GM19455 (cell line): ENCODE data around the gene PAK2.
"Not testable (repeated sequence)": the region's sequence is repeated elsewhere in the genome, so short reads cannot be mapped to it uniquely, and the experiment has no call there.

Experiments used
- ATAC-seq: cut with Tn5 transposase; IDR thresholded peaks from one replicate; pipeline ENCODE4 v1.9.1; 2021; ENCODE audit not compliant: unreplicated experiment

The PAK2 gene

GRCh38 chr3:196739671-196740480 lies at the start of gene PAK2:
PAK2 (plus strand) TSS chr3:196739857; CDS start chr3:196782647, 42,790 bp downstream.
- ATAC-seq = peak; percentile 84

- ATAC-seq = no peak
Measured at GRCh38 chr3:196689941-196690660, 49.6 kb upstream of the PAK2 start.

- ATAC-seq = no peak
Measured at GRCh38 chr3:196691386-196691785, 48.3 kb upstream of the PAK2 start.

- ATAC-seq = no peak
Measured at GRCh38 chr3:196694202-196694638, 45.4 kb upstream of the PAK2 start.

DNA sequence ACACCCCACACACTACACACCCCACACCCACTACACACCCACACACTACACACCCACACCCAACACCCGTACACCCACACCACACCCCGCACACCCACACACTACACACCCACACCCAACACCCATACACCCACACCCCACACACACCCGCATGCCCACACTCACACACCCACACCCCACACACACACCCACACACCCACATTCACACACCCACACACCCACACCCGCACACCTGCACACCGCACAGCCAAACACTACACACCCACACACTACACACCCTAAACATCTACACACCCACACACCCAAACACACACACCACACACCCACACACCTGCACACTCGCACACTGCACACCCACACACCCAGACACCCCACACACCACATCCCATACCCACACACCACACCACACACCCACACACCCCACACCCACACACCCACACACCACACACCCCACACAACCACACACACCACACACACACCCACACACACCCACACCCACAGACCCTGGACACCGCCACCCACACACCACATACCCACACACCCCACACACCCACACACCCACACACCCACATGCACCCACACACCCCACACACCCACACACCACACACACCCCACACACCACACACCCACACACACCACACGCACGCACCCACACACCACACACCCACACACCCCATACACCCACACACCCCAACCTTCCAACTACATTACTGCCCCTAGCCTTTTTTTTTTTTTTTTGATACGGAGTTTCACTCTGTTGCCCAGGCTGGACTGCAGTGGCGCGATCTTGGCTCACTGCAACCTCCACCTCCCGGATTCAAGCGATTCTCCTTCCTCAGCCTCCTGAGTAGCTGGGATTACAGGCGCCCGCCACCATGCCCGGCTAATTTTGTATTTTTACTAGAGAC lies 44.5 kb upstream of the PAK2 start:
- ATAC-seq = no peak

DNA sequence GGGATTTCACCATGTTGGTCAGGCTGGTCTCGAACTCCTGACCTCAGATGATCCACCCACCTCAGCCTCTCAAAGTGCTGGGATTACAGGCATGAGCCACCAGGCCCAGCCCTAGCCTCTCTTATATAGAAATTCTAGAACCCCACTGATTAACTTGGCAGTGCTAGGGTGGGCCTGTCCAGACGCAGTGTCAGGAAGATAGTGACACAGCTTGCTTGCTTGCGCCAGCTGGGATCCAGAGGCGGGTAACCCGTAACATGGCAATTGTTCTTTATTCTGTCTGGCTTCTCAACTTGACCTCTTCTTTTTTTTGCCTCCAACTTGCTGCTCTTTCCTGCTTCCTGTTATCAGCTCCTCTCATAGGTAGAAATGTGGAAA lies 43.8 kb upstream of the PAK2 start:
- ATAC-seq = no peak

DNA sequence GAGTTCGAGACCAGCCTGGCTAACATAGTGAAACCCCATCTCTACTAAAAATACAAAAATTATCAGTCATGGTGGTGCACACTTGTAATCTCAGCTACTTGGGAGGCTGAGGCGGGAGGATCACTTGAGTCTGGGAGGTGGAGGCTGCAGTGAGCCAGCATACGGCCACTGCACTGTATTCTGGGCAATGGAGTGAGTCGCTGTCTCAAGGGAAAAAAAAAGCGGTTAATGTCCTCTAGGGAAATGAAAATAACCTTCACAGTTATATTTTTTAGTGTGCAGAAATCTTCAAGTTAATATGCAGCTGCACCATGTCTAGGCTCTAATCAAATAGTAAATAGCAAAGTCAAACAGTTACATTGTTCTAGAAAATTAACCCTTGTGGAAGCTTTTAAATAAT lies 42.4 kb upstream of the PAK2 start:
- no peak for ATAC-seq

- no peak for ATAC-seq
Measured at GRCh38 chr3:196699749-196700148, 39.9 kb upstream of the PAK2 start.

GRCh38 chr3:196700801-196701200 lies 38.9 kb upstream of the PAK2 start:
- ATAC-seq = no peak

DNA sequence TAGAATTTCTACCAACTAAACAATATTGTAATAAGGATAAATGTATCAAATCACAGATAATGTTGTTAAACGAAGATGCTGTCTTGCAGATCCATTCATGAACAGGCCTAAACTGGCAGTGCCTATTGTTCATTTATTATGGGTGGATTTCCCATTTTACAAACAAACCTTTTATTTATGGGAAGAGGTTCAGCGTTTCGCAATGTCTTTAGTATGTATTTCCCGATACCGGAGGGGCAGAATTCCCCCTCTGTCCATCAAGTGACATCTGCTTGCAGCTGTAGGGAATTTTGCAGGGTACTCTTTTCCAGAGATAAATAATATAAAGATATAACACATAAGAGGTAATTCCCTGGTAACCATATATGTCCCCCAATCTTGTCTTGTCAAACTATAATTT lies 33.3 kb upstream of the PAK2 start:
- ATAC-seq = no peak

DNA sequence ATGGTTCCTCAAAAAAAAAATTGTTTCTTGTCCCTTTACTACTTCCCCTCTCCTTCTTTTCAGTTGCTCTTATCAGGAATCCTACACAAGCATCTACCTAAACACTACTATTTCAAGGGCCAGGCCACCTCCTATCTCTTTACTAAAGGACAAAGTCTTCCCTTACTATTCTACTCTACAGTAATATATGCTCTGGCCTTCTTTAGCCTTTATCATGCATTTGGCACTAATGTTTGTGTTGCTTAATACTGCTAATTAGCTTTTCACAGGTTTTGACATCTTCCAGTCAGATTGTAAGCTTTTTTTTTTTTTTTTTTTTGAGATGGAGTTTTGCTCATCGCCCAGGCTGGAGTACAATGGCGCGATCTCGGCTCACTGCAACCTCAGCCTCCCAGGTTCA lies 32.9 kb upstream of the PAK2 start:
- no peak for ATAC-seq

DNA sequence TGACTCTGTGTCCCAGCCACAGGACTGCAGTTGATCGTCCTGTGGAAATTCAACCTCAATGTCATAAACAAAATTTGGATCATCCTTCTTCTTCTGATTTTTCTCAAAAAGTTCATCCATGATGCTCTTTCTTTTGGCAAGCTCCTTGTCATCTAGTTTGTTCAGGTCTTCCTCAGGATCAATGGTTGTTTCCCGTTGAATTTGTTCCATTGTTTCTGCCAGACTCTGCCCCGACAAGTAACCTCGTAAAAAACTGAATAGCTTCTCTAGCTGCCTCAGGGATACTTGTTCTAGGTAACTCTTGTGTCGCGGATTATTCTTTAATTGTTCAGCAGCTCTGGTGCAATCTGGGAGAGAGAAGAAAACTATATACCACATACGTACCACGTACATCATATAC lies 32.1 kb upstream of the PAK2 start:
- no peak for ATAC-seq

- ATAC-seq = no peak
Measured at GRCh38 chr3:196708467-196708866, 31.2 kb upstream of the PAK2 start.

GRCh38 chr3:196711838-196712513 lies 27.7 kb upstream of the PAK2 start, which contains the start of the genes CEP19 and PIGX:
CEP19 (minus strand) TSS chr3:196712250; CDS start chr3:196708657, 3,593 bp downstream.
PIGX (plus strand) TSS chr3:196712377.
- peak; percentile 79 for ATAC-seq

DNA sequence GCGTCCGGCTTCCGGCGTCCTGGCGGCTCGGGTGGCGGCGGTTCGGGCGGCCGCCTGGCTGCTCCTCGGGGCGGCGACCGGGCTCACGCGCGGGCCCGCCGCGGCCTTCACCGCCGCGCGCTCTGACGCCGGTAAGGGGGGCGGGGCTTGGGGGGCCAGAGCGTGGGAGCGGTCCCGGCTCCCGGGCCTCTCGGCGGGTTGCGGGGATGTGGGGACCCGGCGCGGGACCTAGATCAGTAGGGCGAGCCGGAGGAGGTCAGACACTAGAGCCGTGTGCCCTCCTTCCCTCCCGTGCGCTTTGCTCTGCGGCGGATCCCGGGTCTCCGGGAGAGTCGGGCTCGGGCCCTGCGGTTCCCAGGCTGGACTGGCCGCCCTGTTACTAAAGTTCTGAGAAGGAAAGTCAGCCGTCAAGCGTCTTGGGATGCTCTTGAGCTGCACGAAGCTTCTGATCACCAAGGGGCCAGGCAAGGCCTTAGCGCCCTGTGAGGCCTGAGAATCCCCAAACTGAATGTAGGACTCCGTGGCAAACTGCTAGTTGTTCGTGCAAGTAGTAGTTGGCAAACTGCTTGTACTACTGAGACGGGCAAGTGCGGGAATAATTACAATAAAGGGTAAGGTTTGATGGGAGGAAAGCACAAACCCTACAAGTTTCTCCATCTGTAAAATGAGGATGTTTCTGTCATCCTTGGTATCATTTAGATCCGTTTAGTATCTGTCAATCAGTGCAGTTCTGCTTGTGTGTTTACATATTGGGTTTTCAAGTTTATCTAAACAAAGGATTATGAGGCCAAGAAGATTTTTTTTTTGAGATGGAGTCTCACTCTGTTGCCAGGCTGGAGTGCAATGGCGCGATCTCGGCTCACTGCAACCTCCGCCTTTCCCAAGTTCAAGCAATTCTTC lies 26.9 kb upstream of the PAK2 start:
- peak; percentile 59 for ATAC-seq

DNA sequence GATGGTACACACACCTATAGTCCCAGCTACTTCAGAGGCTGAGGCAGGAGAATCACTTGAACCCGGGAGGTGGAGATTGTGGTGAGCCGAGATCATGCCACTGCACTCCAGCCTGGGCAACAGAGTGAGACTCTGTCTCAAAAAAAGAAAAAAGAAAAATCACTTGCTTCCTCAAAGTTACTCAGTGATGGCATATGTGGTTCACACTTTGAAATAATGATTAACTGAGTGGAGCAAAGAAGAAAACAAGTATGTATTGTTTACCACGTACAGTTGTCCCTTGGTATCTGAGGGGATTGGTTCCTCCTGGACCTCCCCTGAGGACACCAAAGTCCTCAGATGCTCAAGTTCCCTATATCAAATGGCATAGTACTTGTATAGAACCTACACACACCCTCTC lies 22.5 kb upstream of the PAK2 start:
- ATAC-seq = not testable (repeated sequence)

- no peak for ATAC-seq
Measured at GRCh38 chr3:196721097-196721496, 18.6 kb upstream of the PAK2 start.

DNA sequence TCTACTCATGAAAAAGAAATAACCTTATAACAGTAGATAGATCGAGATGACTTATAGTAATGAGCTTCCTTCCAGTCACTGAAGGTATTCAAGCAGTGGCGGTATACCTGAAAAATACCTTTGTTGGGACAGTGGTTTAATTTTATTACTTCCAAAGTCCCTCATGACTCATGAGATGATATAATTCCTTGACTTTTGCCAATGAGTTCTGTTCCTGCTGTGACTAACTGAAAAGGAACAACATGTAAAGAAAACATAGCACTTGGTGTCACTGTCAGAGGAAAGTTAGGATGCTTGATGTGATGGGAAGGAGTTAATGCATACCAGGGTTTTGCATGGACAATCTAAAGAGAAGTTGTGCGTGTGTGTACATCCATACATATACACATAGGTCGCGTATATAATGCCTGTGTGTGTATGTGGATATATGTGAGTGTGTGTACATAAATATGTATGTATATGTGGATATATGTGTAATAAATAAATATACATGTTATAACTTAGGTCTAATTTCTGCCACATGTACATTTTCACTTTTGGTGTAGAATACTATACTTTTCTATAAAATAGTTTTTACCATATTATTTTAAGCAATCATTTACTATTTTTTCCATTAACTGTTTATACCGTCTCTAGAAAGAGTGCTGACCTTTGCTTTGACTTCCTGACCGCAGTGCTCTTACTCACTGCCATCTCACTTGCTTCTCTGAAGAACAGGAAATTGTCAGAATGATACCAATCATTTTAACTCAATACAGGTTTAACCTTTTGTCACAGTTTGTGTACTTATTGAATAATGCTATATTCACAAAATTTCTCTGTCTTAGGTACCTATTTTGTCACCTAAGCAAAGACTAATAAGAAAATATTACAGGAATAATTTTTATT lies 12.6 kb upstream of the PAK2 start:
- ATAC-seq = no peak

- no peak for ATAC-seq
Measured at GRCh38 chr3:196735751-196736150, 3.9 kb upstream of the PAK2 start.
